B cell (primary cell): ENCODE results near the gene JUND. TPM values are rescaled to one million over a fixed set of nuclear protein-coding genes. Genes with fewer than 3 reads are reported as not detected.

Experiments
- ATAC-seq: fragments of 200-7000 bp; cut with Tn5 transposase; one replicate; pipeline ENCODE4 v1.10.0; 2021; ENCODE audit warnings: low read depth, mild to moderate bottlenecking, moderate number of reproducible peaks, moderate library complexity
- CTCF ChIA-PET: fragments of 350-600 bp; sonication (Branson Sonifier 250); formaldehyde crosslinking; loops from one replicate; lab custom pipeline; 2021; ENCODE audit warnings: antibody characterized with exemption, inconsistent platforms; lab: Charles Lee
- POLR2A ChIA-PET: fragments of 350-600 bp; sonication (Branson Sonifier 250); formaldehyde crosslinking; loops from one replicate; lab custom pipeline; 2021; ENCODE audit warnings: antibody characterized with exemption; lab: Charles Lee
- DNase-seq: peaks from one replicate; pipeline ENCODE4 v3.0.0; 2013
- H2AFZ ChIP-seq: 2 replicates; pipeline ENCODE4 v1.6.1; 2012; ENCODE audit warnings: mild to moderate bottlenecking, low read depth, low read length; ENCODE audit not compliant: insufficient read depth, poor library complexity, severe bottlenecking
- H3K27ac ChIP-seq, 2 donors: 1 replicate in 1 of 2; 2 replicates in 1 of 2; pipeline ENCODE4 v1.5.1; 2012 to 2013; ENCODE audit warnings: low read length in 2 of 2, mild to moderate bottlenecking in 2 of 2, moderate library complexity in 1 of 2
- H3K27me3 ChIP-seq, 4 experiments: fragments of 200-600 bp in 1 of 4; sonication (generic) in 1 of 4; replicated peaks in 1 of 4; 1 replicate in 2 of 4; 2 replicates in 2 of 4; pipeline versions ENCODE4 v1.6.1 to v1.7.0; 2013 to 2016; ENCODE audit warnings: low read length in 3 of 4, mild to moderate bottlenecking in 2 of 4, mixed read lengths in 1 of 4, moderate library complexity in 1 of 4; ENCODE audit not compliant: insufficient read depth in 4 of 4, control insufficient read depth in 3 of 4; ENCODE audit errors: control extremely low read depth in 1 of 4
- H3K36me3 ChIP-seq, 2 experiments: replicated peaks in 1 of 2; 1 replicate in 1 of 2; 2 replicates in 1 of 2; pipeline versions ENCODE4 v1.6.1 to v1.7.1; 2013; ENCODE audit warnings: low read length in 1 of 2; ENCODE audit not compliant: insufficient read depth in 2 of 2, control insufficient read depth in 1 of 2; ENCODE audit errors: control extremely low read depth in 1 of 2, extremely low read depth in 1 of 2
- H3K4me1 ChIP-seq, 2 donors: fragments of 200-600 bp in 1 of 2; sonication (generic) in 1 of 2; 1 replicate in 1 of 2; 2 replicates in 1 of 2; pipeline versions ENCODE4 v1.5.1 to v1.6.1; 2013 to 2017; ENCODE audit warnings: low read length in 2 of 2; ENCODE audit not compliant: control insufficient read depth in 2 of 2, insufficient read depth in 2 of 2
- H3K4me2 ChIP-seq: replicated peaks from 2 replicates; pipeline ENCODE3; 2012; ENCODE audit warnings: mild to moderate bottlenecking, low read depth, low read length; ENCODE audit not compliant: poor library complexity, severe bottlenecking
- H3K4me3 ChIP-seq, 5 experiments: fragments of 200-600 bp in 1 of 5; sonication (generic) in 1 of 5; 1 replicate in 3 of 5; 2 replicates in 2 of 5; pipeline versions ENCODE4 v1.5.1 to v1.7.0; 2011 to 2016; ENCODE audit warnings: low read length in 4 of 5, mild to moderate bottlenecking in 4 of 5, low read depth in 2 of 5, control low read depth in 1 of 5, moderate library complexity in 1 of 5; ENCODE audit not compliant: insufficient read depth in 1 of 5; ENCODE audit errors: control extremely low read depth in 1 of 5, extremely low read depth in 1 of 5
- H3K79me2 ChIP-seq: fragments of 200-600 bp; sonication (generic); one replicate; pipeline ENCODE4 v1.6.0; 2016; ENCODE audit warnings: low read length; ENCODE audit not compliant: control insufficient read depth, insufficient read depth
- H3K9ac ChIP-seq: fragments of 200-600 bp; sonication (generic); 2 replicates; pipeline ENCODE4 v1.6.1; 2017; ENCODE audit warnings: mild to moderate bottlenecking, low read length, moderate library complexity
- H3K9me3 ChIP-seq, 3 donors: one replicate each; pipeline versions ENCODE4 v1.6.1 to v1.7.1; 2013; ENCODE audit warnings: low read length in 2 of 3; ENCODE audit not compliant: control insufficient read depth in 2 of 3, insufficient read depth in 1 of 3; ENCODE audit errors: control extremely low read depth in 1 of 3
- H4K20me1 ChIP-seq: 2 replicates; pipeline ENCODE4 v1.6.0; 2012; ENCODE audit warnings: mild to moderate bottlenecking, low read length; ENCODE audit not compliant: insufficient read depth, control insufficient read depth, poor library complexity, severe bottlenecking
- H3K27ac Mint-ChIP-seq: one replicate; pipeline ENCODE4 v1.8.0; 2021; ENCODE audit warnings: mixed read lengths
- H3K27me3 Mint-ChIP-seq: one replicate; pipeline ENCODE4 v1.8.0; 2021; ENCODE audit warnings: mixed read lengths
- H3K4me1 Mint-ChIP-seq: one replicate; pipeline ENCODE4 v1.8.0; 2021; ENCODE audit warnings: mixed read lengths
- H3K4me3 Mint-ChIP-seq: one replicate; pipeline ENCODE4 v1.8.0; 2021; ENCODE audit warnings: mixed read lengths
- H3K9me3 Mint-ChIP-seq: one replicate; pipeline ENCODE4 v1.8.0; 2022; ENCODE audit warnings: mixed read lengths; ENCODE audit not compliant: insufficient read depth
- CTCF ChIP-seq: fragments of 200-600 bp; IDR thresholded peaks from one replicate; pipeline ENCODE4 v1.8.0; 2022; ENCODE audit warnings: antibody characterized with exemption, mild to moderate bottlenecking
- EZH2 ChIP-seq: IDR thresholded peaks from 2 replicates; pipeline ENCODE4 v1.6.1; 2012; ENCODE audit warnings: borderline replicate concordance, low read depth, mild to moderate bottlenecking, moderate library complexity, low read length; ENCODE audit not compliant: insufficient read depth, poor library complexity, severe bottlenecking
- WGBS: methylation state at CpG from one replicate; pipeline ENCODE4 v1.1.5; 2013; ENCODE audit warnings: missing lambda C conversion rate; ENCODE audit not compliant: insufficient coverage; 5-methylcytosine and 5-hydroxymethylcytosine counted together
- intact Hi-C: fragments of 100-400 bp; cut with micrococcal nuclease; formaldehyde crosslinking; loops from one replicate; pipeline ENCODE4 v1.10.0; 2022
- polyA plus RNA-seq: library from polyadenylated mRNA; depleted of rRNA; stranded (reverse); fragments of >200 nt; gene quantifications from 2 replicates; pipeline ENCODE4 v1.2.3, GENCODE V29; 2012
- total RNA-seq, 2 donors: library from RNA; stranded (reverse); fragments of 120-200 nt in 1 of 2; gene quantifications; 1 replicate in 1 of 2; 2 replicates in 1 of 2; pipeline versions ENCODE4 v1.2.3 to v1.2.4, GENCODE V29; 2013 to 2022

Gene JUND
- total and polyA plus RNA-seq, 2 donors (not counting 1 experiment from before 2014, with no cell fraction given), result 628 to 5,593 TPM

- H3K4me2 ChIP-seq, result no peak overlapping the region
- no peaks in the 10 kb centered on the region for H3K9me3 Mint-ChIP-seq
- ChIA-PET CTCF (interaction anchor here (0.9 to 1.4 kb wide), 4 partner anchors 13 to 65 kb away, joined by 3 to 4 read pairs (median 3); no protein-coding TSS in a partner anchor), POLR2A (interaction anchor here (0.9 to 1.5 kb wide), 3 partner anchors 22 to 57 kb away, joined by 3 to 5 read pairs (median 4); no protein-coding TSS in a partner anchor)
- peaks cover 0 to 33% of the 10 kb centered on the region in 2 experiments for H3K36me3 ChIP-seq
- H3K27me3 Mint-ChIP-seq, result no peaks in the 10 kb centered on the region
- H3K27ac Mint-ChIP-seq, result no peak overlapping the region
- H3K4me3 ChIP-seq, result no peak overlapping the region
- 97% methylated on average over 7 of the region's 13 CpGs for WGBS
- no peak overlapping the region for H2AFZ ChIP-seq
- ATAC-seq, result no peak
- intact Hi-C loops, result no loop called here
- H4K20me1 ChIP-seq, result peaks cover 93% of the 10 kb centered on the region
- peaks cover 28% of the 10 kb centered on the region for H3K4me1 Mint-ChIP-seq
- no peak overlapping the region for H3K27ac ChIP-seq
- TF ChIP-seq CTCF, result no peak
- no peak for TF ChIP-seq EZH2
- peaks cover 4 to 25% of the 10 kb centered on the region in 2 donors for H3K4me1 ChIP-seq
- DNase-seq, result peak; percentile 62
- H3K79me2 ChIP-seq, result peaks cover 83% of the 10 kb centered on the region
- no peak overlapping the region for H3K9ac ChIP-seq
- no peaks in the 10 kb centered on the region for H3K27me3 ChIP-seq
- H3K9me3 ChIP-seq, result peaks cover 0 to 3% (median 0%) of the 10 kb centered on the region in 3 donors
- H3K4me3 Mint-ChIP-seq, result no peak overlapping the region
Measured at GRCh38 chr19:18273561-18274218, 7.7 kb downstream of the JUND start.

- no peak overlapping the region for H3K4me3 ChIP-seq
- ATAC-seq (no peak), DNase-seq (peak; percentile 74)
- ChIA-PET POLR2A (interaction anchor here (0.7 to 1.2 kb wide), 5 partner anchors 10 to 89 kb away, joined by 3 to 5 read pairs (median 3); partner anchors contain the start of gene JUND), CTCF (interaction anchor here (0.6 to 4.3 kb wide), 13 partner anchors 7 to 168 kb away, joined by 3 to 31 read pairs (median 4); partner anchors contain the start of gene LSM4)
- H3K9me3 ChIP-seq, result peaks cover 0 to 3% (median 0%) of the 10 kb centered on the region in 3 donors
- H3K4me3 Mint-ChIP-seq, result no peak overlapping the region
- intact Hi-C loops, result no loop called here
- peaks cover 3 to 15% of the 10 kb centered on the region in 2 donors for H3K4me1 ChIP-seq
- H3K9me3 Mint-ChIP-seq, result no peaks in the 10 kb centered on the region
- H3K79me2 ChIP-seq, result peaks cover 78% of the 10 kb centered on the region
- H3K27me3 ChIP-seq, result no peaks in the 10 kb centered on the region
- peak overlapping the region; percentile 56 for H3K27ac Mint-ChIP-seq
- H3K27ac ChIP-seq, result no peak overlapping the region
- no peak for TF ChIP-seq CTCF
- TF ChIP-seq EZH2, result no peak
- peaks cover 0 to 39% of the 10 kb centered on the region in 2 experiments for H3K36me3 ChIP-seq
- no peak overlapping the region for H2AFZ ChIP-seq
- H3K27me3 Mint-ChIP-seq, result no peaks in the 10 kb centered on the region
- H3K4me1 Mint-ChIP-seq, result peaks cover 15% of the 10 kb centered on the region
- H3K4me2 ChIP-seq, result no peak overlapping the region
- no peak overlapping the region for H3K9ac ChIP-seq
- H4K20me1 ChIP-seq, result peaks cover 90% of the 10 kb centered on the region
- WGBS, result 100% methylated on average over 1 of the region's 6 CpGs
Measured at GRCh38 chr19:18271433-18271841, 10.0 kb downstream of the JUND start.
